ENCODE data around the gene RGS12. TPM values are rescaled to one million over a fixed set of nuclear protein-coding genes. Genes with fewer than 3 reads are reported as not detected.

The RGS12 gene
- total RNA-seq, 1 donor from 2014 or later = 21.9 TPM

GRCh38 chr4:3339577-3339976 is 46.8 kb downstream of the RGS12 start:
- FAIRE-seq = no peak

GRCh38 chr4:3340038-3340699 is 47.3 kb downstream of the RGS12 start:
- H2AFZ ChIP-seq (ENCODE audit: low read depth, low read length) = no peak overlapping the region
- H3K27ac ChIP-seq (ENCODE audit: low read depth, low read length) = no peak overlapping the region
- H3K79me2 ChIP-seq (ENCODE audit: insufficient read depth, low read length) = peaks cover 34% of the 10 kb centered on the region
- peaks cover 2% of the 10 kb centered on the region for H3K4me1 Mint-ChIP-seq (ENCODE audit: low read depth, unreplicated experiment)
- no peaks in the 10 kb centered on the region for H3K27me3 Mint-ChIP-seq (ENCODE audit: low read depth, unreplicated experiment)
- H4K20me1 ChIP-seq (ENCODE audit: insufficient read depth, low read length) = peaks cover 66% of the 10 kb centered on the region
- DNase-seq (ENCODE audit: low read depth) (no peak), FAIRE-seq (no peak)
- no peak overlapping the region for H3K4me3 ChIP-seq (ENCODE audit: insufficient read depth, low read depth, low read length)
- no peak for TF ChIP-seq EZH2 (IDR thresholded peaks at IDR 0.05; ENCODE audit: insufficient read depth, low read length)
- TF ChIP-seq CTCF (IDR thresholded peaks at IDR 0.05; ENCODE audit: insufficient read depth, low read depth, low read length) = no peak
- H3K9me3 ChIP-seq (ENCODE audit: insufficient read depth, low read depth, low read length) = no peaks in the 10 kb centered on the region
- no peak overlapping the region for H3K4me3 Mint-ChIP-seq (ENCODE audit: unreplicated experiment)
- peaks cover 3% of the 10 kb centered on the region for H3K36me3 Mint-ChIP-seq (ENCODE audit: low read depth, unreplicated experiment)
- H3K9ac ChIP-seq (ENCODE audit: low read length) = no peak overlapping the region
- H3K27me3 ChIP-seq (ENCODE audit: insufficient read depth, low read length) = no peaks in the 10 kb centered on the region
- H3K4me1 ChIP-seq (ENCODE audit: insufficient read depth, low read length) = peaks cover 14% of the 10 kb centered on the region
- no peaks in the 10 kb centered on the region for H3K36me3 ChIP-seq (ENCODE audit: insufficient read depth, low read length)
- H3K27ac Mint-ChIP-seq (ENCODE audit: unreplicated experiment) = no peak overlapping the region
- H3K4me2 ChIP-seq (ENCODE audit: low read length) = no peak overlapping the region
- H3K9me3 Mint-ChIP-seq (ENCODE audit: unreplicated experiment) = peaks cover 3% of the 10 kb centered on the region

More at GRCh38 chr4:3339577-3339976, 46.8 kb downstream of the RGS12 start:
- no peak overlapping the region for H3K4me3 Mint-ChIP-seq (ENCODE audit: unreplicated experiment)
- Histone ChIP-seq H3K9me3 (ENCODE audit: insufficient read depth, low read depth, low read length) (no peaks in the 10 kb centered on the region), H3K4me3 (ENCODE audit: insufficient read depth, low read depth, low read length) (no peak overlapping the region), H2AFZ (ENCODE audit: low read depth, low read length) (no peak overlapping the region), H3K4me2 (ENCODE audit: low read length) (no peak overlapping the region), H3K79me2 (ENCODE audit: insufficient read depth, low read length) (peaks cover 40% of the 10 kb centered on the region), H3K36me3 (ENCODE audit: insufficient read depth, low read length) (no peaks in the 10 kb centered on the region), H4K20me1 (ENCODE audit: insufficient read depth, low read length) (peaks cover 65% of the 10 kb centered on the region), H3K27ac (ENCODE audit: low read depth, low read length) (no peak overlapping the region), H3K4me1 (ENCODE audit: insufficient read depth, low read length) (peaks cover 14% of the 10 kb centered on the region), H3K27me3 (ENCODE audit: insufficient read depth, low read length) (no peaks in the 10 kb centered on the region), H3K9ac (ENCODE audit: low read length) (no peak overlapping the region)
- peaks cover 3% of the 10 kb centered on the region for H3K36me3 Mint-ChIP-seq (ENCODE audit: low read depth, unreplicated experiment)
- TF ChIP-seq EZH2 (IDR thresholded peaks at IDR 0.05; ENCODE audit: insufficient read depth, low read length) = no peak
- TF ChIP-seq CTCF (IDR thresholded peaks at IDR 0.05; ENCODE audit: insufficient read depth, low read depth, low read length) = no peak
- no peaks in the 10 kb centered on the region for H3K27me3 Mint-ChIP-seq (ENCODE audit: low read depth, unreplicated experiment)
- H3K4me1 Mint-ChIP-seq (ENCODE audit: low read depth, unreplicated experiment) = peaks cover 2% of the 10 kb centered on the region
- no peak for DNase-seq (ENCODE audit: low read depth)
- H3K9me3 Mint-ChIP-seq (ENCODE audit: unreplicated experiment) = peaks cover 3% of the 10 kb centered on the region
- H3K27ac Mint-ChIP-seq (ENCODE audit: unreplicated experiment) = no peak overlapping the region

- peaks cover 3% of the 10 kb centered on the region for H3K9me3 Mint-ChIP-seq (ENCODE audit: unreplicated experiment)
- no peak for TF ChIP-seq EZH2 (IDR thresholded peaks at IDR 0.05; ENCODE audit: insufficient read depth, low read length)
- no peak for TF ChIP-seq CTCF (IDR thresholded peaks at IDR 0.05; ENCODE audit: insufficient read depth, low read depth, low read length)
- no peak overlapping the region for H3K4me3 Mint-ChIP-seq (ENCODE audit: unreplicated experiment)
- Histone ChIP-seq H3K4me3 (ENCODE audit: insufficient read depth, low read depth, low read length) (no peak overlapping the region), H3K79me2 (ENCODE audit: insufficient read depth, low read length) (peaks cover 30% of the 10 kb centered on the region), H3K9ac (ENCODE audit: low read length) (no peak overlapping the region), H3K27me3 (ENCODE audit: insufficient read depth, low read length) (no peaks in the 10 kb centered on the region), H3K27ac (ENCODE audit: low read depth, low read length) (no peak overlapping the region), H2AFZ (ENCODE audit: low read depth, low read length) (no peak overlapping the region), H4K20me1 (ENCODE audit: insufficient read depth, low read length) (peaks cover 65% of the 10 kb centered on the region), H3K4me2 (ENCODE audit: low read length) (no peak overlapping the region), H3K9me3 (ENCODE audit: insufficient read depth, low read depth, low read length) (no peaks in the 10 kb centered on the region), H3K4me1 (ENCODE audit: insufficient read depth, low read length) (peaks cover 14% of the 10 kb centered on the region), H3K36me3 (ENCODE audit: insufficient read depth, low read length) (no peaks in the 10 kb centered on the region)
- H3K4me1 Mint-ChIP-seq (ENCODE audit: low read depth, unreplicated experiment) = peaks cover 2% of the 10 kb centered on the region
- H3K36me3 Mint-ChIP-seq (ENCODE audit: low read depth, unreplicated experiment) = peaks cover 3% of the 10 kb centered on the region
- H3K27ac Mint-ChIP-seq (ENCODE audit: unreplicated experiment) = no peak overlapping the region
- H3K27me3 Mint-ChIP-seq (ENCODE audit: low read depth, unreplicated experiment) = no peaks in the 10 kb centered on the region
- no peak for FAIRE-seq
- no peak for DNase-seq (ENCODE audit: low read depth)
Observed at GRCh38 chr4:3340700-3341083, 47.9 kb downstream of the RGS12 start.
